Nephron (organoid): ENCODE results near the gene WNT9A.

Experiments
- H3K27ac Mint-ChIP-seq, 3 experiments: 2 replicates each; pipeline ENCODE4 v1.8.0; 2020; ENCODE audit warnings: mixed read lengths in 3 of 3, mild to moderate bottlenecking in 2 of 3, moderate library complexity in 1 of 3
- H3K27me3 Mint-ChIP-seq: 2 replicates; pipeline ENCODE4 v1.8.0; 2021; ENCODE audit warnings: low read depth, mild to moderate bottlenecking, moderate library complexity, mixed read lengths
- H3K36me3 Mint-ChIP-seq: 2 replicates; pipeline ENCODE4 v1.8.0; 2020; ENCODE audit warnings: low read depth, mixed read lengths
- H3K4me1 Mint-ChIP-seq: 2 replicates; pipeline ENCODE4 v1.8.0; 2020; ENCODE audit warnings: mixed read lengths
- H3K4me3 Mint-ChIP-seq, 3 experiments: 2 replicates each; pipeline ENCODE4 v1.8.0; 2020; ENCODE audit warnings: mild to moderate bottlenecking in 3 of 3, mixed read lengths in 3 of 3, moderate library complexity in 2 of 3
- H3K9me3 Mint-ChIP-seq: 2 replicates; pipeline ENCODE4 v1.8.0; 2020; ENCODE audit warnings: mixed read lengths
- CTCF ChIP-seq, 3 experiments: fragments of 200-600 bp; sonication (generic); IDR thresholded peaks; one replicate each; pipeline ENCODE4 v1.5.0; 2021; ENCODE audit warnings: antibody characterized with exemption in 3 of 3; ENCODE audit not compliant: unreplicated experiment in 3 of 3

The WNT9A gene

GRCh38 chr1:227955808-227956207 is 8.1 kb upstream of the WNT9A start:
- Mint-ChIP-seq H3K4me1 (peaks cover 11% of the 10 kb centered on the region), H3K4me3 (no peak overlapping the region), H3K9me3 (peaks cover 19% of the 10 kb centered on the region), H3K27ac (no peak overlapping the region), H3K36me3 (no peaks in the 10 kb centered on the region), H3K27me3 (peaks cover 25% of the 10 kb centered on the region)
- no peak for TF ChIP-seq CTCF (IDR thresholded peaks at IDR 0.05; ENCODE audit: unreplicated experiment in 3 of 3)

- H3K27me3 Mint-ChIP-seq = peaks cover 26% of the 10 kb centered on the region
- H3K36me3 Mint-ChIP-seq = no peaks in the 10 kb centered on the region
- peaks cover 19% of the 10 kb centered on the region for H3K9me3 Mint-ChIP-seq
- H3K4me3 Mint-ChIP-seq = no peak overlapping the region
- TF ChIP-seq CTCF (IDR thresholded peaks at IDR 0.05; ENCODE audit: unreplicated experiment in 3 of 3) = no peak
- H3K4me1 Mint-ChIP-seq = peaks cover 9% of the 10 kb centered on the region
- H3K27ac Mint-ChIP-seq = no peak overlapping the region
Observed at GRCh38 chr1:227954163-227954850, 6.6 kb upstream of the WNT9A start.

GRCh38 chr1:227953022-227953412 is 5.3 kb upstream of the WNT9A start:
- peaks cover 19% of the 10 kb centered on the region for H3K9me3 Mint-ChIP-seq
- H3K27me3 Mint-ChIP-seq = peaks cover 32% of the 10 kb centered on the region
- H3K4me3 Mint-ChIP-seq = no peak overlapping the region

GRCh38 chr1:227952374-227953021 is 4.8 kb upstream of the WNT9A start:
- Mint-ChIP-seq H3K4me3 (no peak overlapping the region), H3K36me3 (no peaks in the 10 kb centered on the region), H3K27ac (no peak overlapping the region), H3K9me3 (peaks cover 16% of the 10 kb centered on the region), H3K4me1 (peaks cover 9% of the 10 kb centered on the region), H3K27me3 (peaks cover 29% of the 10 kb centered on the region)
- no peak for TF ChIP-seq CTCF (IDR thresholded peaks at IDR 0.05; ENCODE audit: unreplicated experiment in 3 of 3)

More at GRCh38 chr1:227953022-227953412, 5.3 kb upstream of the WNT9A start:
- no peaks in the 10 kb centered on the region for H3K36me3 Mint-ChIP-seq
- TF ChIP-seq CTCF (IDR thresholded peaks at IDR 0.05; ENCODE audit: unreplicated experiment in 3 of 3) = no peak
- no peak overlapping the region for H3K27ac Mint-ChIP-seq
- peaks cover 9% of the 10 kb centered on the region for H3K4me1 Mint-ChIP-seq

- TF ChIP-seq CTCF (IDR thresholded peaks at IDR 0.05; ENCODE audit: unreplicated experiment in 3 of 3) = no peak
- Mint-ChIP-seq H3K36me3 (no peaks in the 10 kb centered on the region), H3K27ac (no peak overlapping the region), H3K9me3 (peaks cover 16% of the 10 kb centered on the region), H3K4me1 (peaks cover 9% of the 10 kb centered on the region), H3K4me3 (no peak overlapping the region), H3K27me3 (peaks cover 29% of the 10 kb centered on the region)
Observed at GRCh38 chr1:227951624-227952373, 4.1 kb upstream of the WNT9A start.
